ENCODE data around the gene B4GAT1. TPM values are rescaled to one million over a fixed set of nuclear protein-coding genes. Genes with fewer than 3 reads are reported as not detected.

B4GAT1 gene
- total RNA-seq, 1 donor from 2014 or later = 40.9 TPM

DNA sequence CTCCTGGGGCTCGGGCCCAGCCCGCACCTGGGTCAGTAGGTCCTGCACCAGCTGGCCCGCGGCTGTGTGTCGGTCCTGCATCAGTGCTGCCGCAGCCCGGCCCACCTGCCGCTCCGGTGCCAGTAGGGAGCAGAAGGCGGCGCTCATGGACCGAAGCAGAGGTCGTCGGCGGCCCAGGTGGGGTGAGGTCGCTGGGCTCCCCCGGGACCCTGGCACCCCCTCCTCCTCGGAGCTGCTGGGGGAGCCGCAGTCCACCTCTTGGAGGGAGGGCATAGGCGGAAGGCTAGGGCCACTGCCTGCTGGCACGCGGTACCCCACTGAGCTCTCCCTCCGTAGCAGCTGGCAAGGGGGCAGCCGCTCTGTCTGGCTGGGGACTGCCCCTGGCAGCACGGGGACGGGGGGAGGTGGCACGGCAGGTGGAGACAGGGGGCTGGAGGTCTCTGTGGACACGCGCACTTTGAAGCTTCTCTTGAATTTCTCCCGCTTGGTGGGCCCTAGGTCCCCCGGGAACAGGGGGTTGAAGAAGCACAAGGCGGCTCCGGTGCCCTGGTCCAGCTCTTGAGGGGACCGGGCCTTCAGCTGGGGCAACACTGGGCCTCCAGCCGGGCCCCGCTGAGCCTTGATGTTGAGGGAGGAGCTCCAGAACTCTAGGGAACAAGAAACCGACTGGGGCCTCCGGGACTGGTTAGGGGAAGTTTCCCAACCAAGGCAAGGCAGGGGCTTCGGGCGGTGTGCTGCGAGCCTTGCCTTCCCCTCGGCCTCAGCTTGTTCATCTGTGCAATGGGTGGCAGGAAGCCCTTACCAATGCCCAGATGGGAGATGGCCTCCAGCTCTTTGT, 12.6 kb downstream of the B4GAT1 start:
- no peak for DNase-seq (ENCODE audit: low spot score)
- no peak overlapping the region for H3K27ac Mint-ChIP-seq
- H3K27me3 Mint-ChIP-seq (ENCODE audit: insufficient read depth, low read depth) = peaks cover 3% of the 10 kb centered on the region
- no peaks in the 10 kb centered on the region for H3K9me3 Mint-ChIP-seq
- Histone ChIP-seq H3K9me3 (ENCODE audit: low read depth) (no peaks in the 10 kb centered on the region), H3K79me2 (ENCODE audit: low read depth) (no peaks in the 10 kb centered on the region), H4K20me1 (ENCODE audit: low read depth) (peaks cover 5% of the 10 kb centered on the region), H2AFZ (replicated peaks) (no peak overlapping the region), H3K4me1 (peaks cover 11% of the 10 kb centered on the region), H3K9ac (no peak overlapping the region), H3K4me3 (no peak overlapping the region), H3K27ac (no peak overlapping the region), H3K36me3 (no peaks in the 10 kb centered on the region), H3K27me3 (peaks cover 5% of the 10 kb centered on the region), H3K4me2 (peak overlapping the region; percentile 85), H3F3A (ENCODE audit: low read depth) (peaks cover 12% of the 10 kb centered on the region)
- H3K36me3 Mint-ChIP-seq = no peaks in the 10 kb centered on the region
- no peak for TF ChIP-seq EZH2 (IDR thresholded peaks at IDR 0.05)
- no peak for TF ChIP-seq EZH2phosphoT487 (IDR thresholded peaks at IDR 0.05)
- TF ChIP-seq, protein P1, sequence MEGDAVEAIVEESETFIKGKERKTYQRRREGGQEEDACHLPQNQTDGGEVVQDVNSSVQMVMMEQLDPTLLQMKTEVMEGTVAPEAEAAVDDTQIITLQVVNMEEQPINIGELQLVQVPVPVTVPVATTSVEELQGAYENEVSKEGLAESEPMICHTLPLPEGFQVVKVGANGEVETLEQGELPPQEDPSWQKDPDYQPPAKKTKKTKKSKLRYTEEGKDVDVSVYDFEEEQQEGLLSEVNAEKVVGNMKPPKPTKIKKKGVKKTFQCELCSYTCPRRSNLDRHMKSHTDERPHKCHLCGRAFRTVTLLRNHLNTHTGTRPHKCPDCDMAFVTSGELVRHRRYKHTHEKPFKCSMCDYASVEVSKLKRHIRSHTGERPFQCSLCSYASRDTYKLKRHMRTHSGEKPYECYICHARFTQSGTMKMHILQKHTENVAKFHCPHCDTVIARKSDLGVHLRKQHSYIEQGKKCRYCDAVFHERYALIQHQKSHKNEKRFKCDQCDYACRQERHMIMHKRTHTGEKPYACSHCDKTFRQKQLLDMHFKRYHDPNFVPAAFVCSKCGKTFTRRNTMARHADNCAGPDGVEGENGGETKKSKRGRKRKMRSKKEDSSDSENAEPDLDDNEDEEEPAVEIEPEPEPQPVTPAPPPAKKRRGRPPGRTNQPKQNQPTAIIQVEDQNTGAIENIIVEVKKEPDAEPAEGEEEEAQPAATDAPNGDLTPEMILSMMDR (IDR thresholded peaks at IDR 0.05) = no peak
- peaks cover 27% of the 10 kb centered on the region for H3K4me1 Mint-ChIP-seq
- peak overlapping the region; percentile 81 for H3K4me3 Mint-ChIP-seq

DNA sequence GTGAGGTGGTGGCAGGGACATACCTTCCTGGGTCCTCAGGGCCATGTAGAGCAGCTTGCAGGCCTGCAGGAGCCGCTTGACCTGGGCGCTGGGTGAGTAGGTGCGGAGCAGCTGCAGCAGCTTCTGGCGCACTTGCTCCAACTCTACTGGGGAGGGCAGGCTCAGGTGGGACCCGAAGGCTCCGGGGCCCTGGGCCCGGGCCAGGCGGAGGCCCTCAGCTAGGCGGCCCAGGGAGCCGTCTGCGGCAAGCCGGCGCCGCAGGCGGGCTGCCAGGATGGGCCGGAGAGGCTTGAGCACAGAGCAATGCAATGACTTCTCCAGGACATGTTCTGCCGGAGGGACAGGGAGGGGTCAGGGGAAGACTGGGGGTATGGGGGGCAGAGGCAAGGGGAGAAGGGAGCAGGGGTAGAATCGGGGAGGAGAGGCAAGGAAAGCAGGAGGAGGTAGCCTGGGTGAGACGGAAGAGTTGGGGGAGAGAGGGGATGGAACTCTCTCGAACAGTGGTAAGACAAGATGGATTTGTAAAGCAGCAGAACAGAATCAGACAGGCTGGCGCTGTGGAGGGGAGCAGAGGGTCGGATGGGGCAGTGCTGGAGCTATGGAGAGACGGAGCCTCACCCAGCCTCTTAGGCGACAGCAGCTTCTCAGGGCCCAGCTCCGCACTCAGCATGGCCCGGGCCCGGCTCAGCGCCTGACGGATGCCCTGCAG, 13.4 kb downstream of the B4GAT1 start:
- Histone ChIP-seq H3K4me1 (peaks cover 11% of the 10 kb centered on the region), H3K27me3 (peaks cover 5% of the 10 kb centered on the region), H3K36me3 (no peaks in the 10 kb centered on the region), H3K9me3 (ENCODE audit: low read depth) (no peaks in the 10 kb centered on the region), H3K79me2 (ENCODE audit: low read depth) (no peaks in the 10 kb centered on the region), H3K4me2 (no peak overlapping the region), H3K27ac (no peak overlapping the region), H4K20me1 (ENCODE audit: low read depth) (peaks cover 5% of the 10 kb centered on the region), H3K9ac (no peak overlapping the region), H3K4me3 (no peak overlapping the region), H3F3A (ENCODE audit: low read depth) (peaks cover 12% of the 10 kb centered on the region), H2AFZ (replicated peaks) (no peak overlapping the region)
- Mint-ChIP-seq H3K4me1 (peaks cover 27% of the 10 kb centered on the region), H3K9me3 (no peaks in the 10 kb centered on the region), H3K4me3 (peak overlapping the region; percentile 53), H3K27ac (no peak overlapping the region), H3K36me3 (no peaks in the 10 kb centered on the region), H3K27me3 (ENCODE audit: insufficient read depth, low read depth) (peaks cover 3% of the 10 kb centered on the region)
- no peak for DNase-seq (ENCODE audit: low spot score)
- TF ChIP-seq EZH2phosphoT487 (IDR thresholded peaks at IDR 0.05) = no peak
- TF ChIP-seq EZH2 (IDR thresholded peaks at IDR 0.05) = no peak
- TF ChIP-seq, protein P1 (IDR thresholded peaks at IDR 0.05) = no peak

DNA sequence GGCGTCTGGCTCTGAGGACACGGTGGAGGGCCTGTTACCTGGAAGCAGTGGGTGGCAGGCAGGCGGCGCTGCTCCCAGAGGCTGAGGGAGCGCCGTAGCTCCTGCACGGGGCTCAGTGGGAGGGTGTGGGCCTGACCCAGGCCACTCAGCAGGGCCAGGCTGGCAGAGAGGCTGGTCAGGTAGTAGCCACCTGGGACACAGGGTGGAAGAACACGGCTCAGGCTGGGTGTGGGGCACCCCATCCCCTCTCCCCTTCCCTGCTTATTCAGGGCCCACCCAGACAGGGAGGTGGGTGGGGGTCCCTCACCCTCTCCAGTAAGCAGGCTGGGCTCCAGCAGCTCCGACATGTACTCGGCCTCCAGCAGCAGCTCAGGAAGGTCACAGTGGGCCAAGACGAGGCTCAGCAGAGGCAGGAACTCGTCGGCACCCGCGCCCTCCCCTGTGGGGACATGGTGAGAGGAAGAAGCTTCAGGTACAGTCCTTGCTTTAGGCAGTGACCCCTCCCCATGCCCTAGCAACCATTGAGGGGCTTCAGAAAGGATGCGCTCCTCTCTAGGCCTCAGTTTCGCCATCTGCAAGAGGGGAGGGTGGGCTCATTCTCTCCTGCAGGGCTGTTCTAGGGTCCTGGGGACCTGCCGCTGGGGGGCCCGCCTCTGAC, 14.1 kb downstream of the B4GAT1 start:
- Histone ChIP-seq H3K4me1 (peaks cover 15% of the 10 kb centered on the region), H3K4me3 (no peak overlapping the region), H3K4me2 (no peak overlapping the region), H3K9me3 (ENCODE audit: low read depth) (no peaks in the 10 kb centered on the region), H3K27ac (no peak overlapping the region), H3K9ac (no peak overlapping the region), H3K36me3 (no peaks in the 10 kb centered on the region), H3K79me2 (ENCODE audit: low read depth) (no peaks in the 10 kb centered on the region), H2AFZ (replicated peaks) (no peak overlapping the region), H3F3A (ENCODE audit: low read depth) (peaks cover 12% of the 10 kb centered on the region), H3K27me3 (peaks cover 8% of the 10 kb centered on the region), H4K20me1 (ENCODE audit: low read depth) (peaks cover 5% of the 10 kb centered on the region)
- peaks cover 31% of the 10 kb centered on the region for H3K4me1 Mint-ChIP-seq
- no peaks in the 10 kb centered on the region for H3K9me3 Mint-ChIP-seq
- TF ChIP-seq EZH2 (IDR thresholded peaks at IDR 0.05) = no peak
- TF ChIP-seq, protein P1 (IDR thresholded peaks at IDR 0.05) = no peak
- no peak for TF ChIP-seq EZH2phosphoT487 (IDR thresholded peaks at IDR 0.05)
- no peak overlapping the region for H3K27ac Mint-ChIP-seq
- no peak overlapping the region for H3K4me3 Mint-ChIP-seq
- peaks cover 3% of the 10 kb centered on the region for H3K27me3 Mint-ChIP-seq (ENCODE audit: insufficient read depth, low read depth)
- no peaks in the 10 kb centered on the region for H3K36me3 Mint-ChIP-seq
- no peak for DNase-seq (ENCODE audit: low spot score)
